Natural killer cell (primary cell): ENCODE results near the gene HELZ. TPM values are rescaled to one million over a fixed set of nuclear protein-coding genes. Genes with fewer than 3 reads are reported as not detected.

Experiments
- ATAC-seq, 3 donors: fragments of 150-1000 bp in 2 of 3; fragments of 200-7000 bp in 1 of 3; cut with Tn5 transposase; 1 replicate in 1 of 3; 2 replicates in 2 of 3; pipeline ENCODE4 v1.10.0; 2021; ENCODE audit warnings: mild to moderate bottlenecking in 2 of 3, moderate library complexity in 2 of 3
- DNase-seq, 2 donors: peaks; one replicate each; pipeline versions ENCODE4 v3.0.0 to v3.0.0-alpha.2; 2013 to 2021; ENCODE audit warnings: mixed read lengths in 1 of 2
- H3K27ac ChIP-seq: one replicate; pipeline ENCODE4 v1.5.1; 2013; ENCODE audit warnings: mild to moderate bottlenecking, low read length
- H3K27me3 ChIP-seq: one replicate; pipeline ENCODE4 v1.6.1; 2013; ENCODE audit warnings: low read length; ENCODE audit not compliant: control insufficient read depth, insufficient read depth
- H3K36me3 ChIP-seq: one replicate; pipeline ENCODE4 v1.6.1; 2013; ENCODE audit warnings: low read length; ENCODE audit not compliant: control insufficient read depth, insufficient read depth
- H3K4me1 ChIP-seq: one replicate; pipeline ENCODE4 v1.6.1; 2013; ENCODE audit warnings: low read length; ENCODE audit not compliant: control insufficient read depth, insufficient read depth
- H3K4me3 ChIP-seq: one replicate; pipeline ENCODE4 v1.5.1; 2013; ENCODE audit warnings: low read length
- H3K9me3 ChIP-seq: one replicate; pipeline ENCODE4 v1.6.1; 2013; ENCODE audit warnings: low read length; ENCODE audit not compliant: control insufficient read depth, insufficient read depth
- H3K27ac Mint-ChIP-seq, 2 donors: one replicate each; pipeline ENCODE4 v1.8.0; 2022; ENCODE audit warnings: mild to moderate bottlenecking in 2 of 2, mixed read lengths in 2 of 2, moderate library complexity in 1 of 2
- H3K27me3 Mint-ChIP-seq, 2 donors: one replicate each; pipeline ENCODE4 v1.8.0; 2022; ENCODE audit warnings: low read depth in 2 of 2, mixed read lengths in 2 of 2
- H3K36me3 Mint-ChIP-seq: one replicate; pipeline ENCODE4 v1.8.0; 2022; ENCODE audit warnings: mixed read lengths
- H3K4me1 Mint-ChIP-seq, 2 donors: one replicate each; pipeline ENCODE4 v1.8.0; 2022; ENCODE audit warnings: mixed read lengths in 2 of 2
- H3K4me3 Mint-ChIP-seq: one replicate; pipeline ENCODE4 v1.8.0; 2022; ENCODE audit warnings: mild to moderate bottlenecking, moderate library complexity, mixed read lengths
- H3K9me3 Mint-ChIP-seq, 2 donors: one replicate each; pipeline ENCODE4 v1.8.0; 2022; ENCODE audit warnings: mixed read lengths in 2 of 2
- WGBS: methylation state at CpG from one replicate; pipeline ENCODE4 v1.1.7; 2013; ENCODE audit warnings: missing lambda C conversion rate; ENCODE audit not compliant: insufficient coverage; 5-methylcytosine and 5-hydroxymethylcytosine counted together
- intact Hi-C: fragments of 100-400 bp; cut with micrococcal nuclease; formaldehyde crosslinking; loops from one replicate; pipeline ENCODE4 v1.14.2; 2022
- total RNA-seq, 4 donors: library from RNA; stranded (reverse); fragments of 120-200 nt in 1 of 4; gene quantifications; one replicate each; pipeline versions ENCODE4 v1.2.3 to v1.2.4, GENCODE V29; 2013 to 2022
- TF ChIP-seq, protein P1 (sequence below): fragments of 200-600 bp; IDR thresholded peaks from one replicate; pipeline ENCODE4 v1.8.0; 2022; ENCODE audit warnings: antibody characterized with exemption

Gene HELZ
- total RNA-seq, 3 donors from 2014 or later (not counting 1 experiment from before 2014, with no cell fraction given) = 274 to 355 (median 292) TPM

DNA sequence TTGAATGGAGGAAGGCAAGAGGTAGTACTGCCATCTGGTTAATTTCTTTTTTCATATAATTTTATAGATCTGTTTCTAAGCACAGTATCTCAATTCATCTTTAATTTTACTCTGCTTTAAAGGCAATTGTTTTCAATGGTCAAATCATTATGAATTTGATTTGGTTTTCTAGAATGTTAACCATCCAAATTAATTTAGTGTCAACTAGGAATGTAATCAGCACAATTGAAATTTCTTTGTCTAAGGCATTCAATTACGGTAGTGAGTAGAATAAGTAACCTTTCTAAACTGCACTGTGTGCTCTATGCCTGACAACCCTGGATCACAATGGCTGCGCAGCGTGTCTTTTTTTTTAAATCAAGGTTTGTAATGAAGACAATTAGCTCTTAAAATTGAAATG is 156.4 kb downstream of the HELZ start:
- H3K36me3 ChIP-seq = peaks cover 37% of the 10 kb centered on the region
- ATAC-seq (no peak), DNase-seq (no peak)
- H3K27ac Mint-ChIP-seq = peak overlapping the region; percentile 34 to 54
- 100% methylated on average over 3 of the region's 3 CpGs for WGBS
- no peaks in the 10 kb centered on the region for H3K9me3 Mint-ChIP-seq
- TF ChIP-seq, protein P1, sequence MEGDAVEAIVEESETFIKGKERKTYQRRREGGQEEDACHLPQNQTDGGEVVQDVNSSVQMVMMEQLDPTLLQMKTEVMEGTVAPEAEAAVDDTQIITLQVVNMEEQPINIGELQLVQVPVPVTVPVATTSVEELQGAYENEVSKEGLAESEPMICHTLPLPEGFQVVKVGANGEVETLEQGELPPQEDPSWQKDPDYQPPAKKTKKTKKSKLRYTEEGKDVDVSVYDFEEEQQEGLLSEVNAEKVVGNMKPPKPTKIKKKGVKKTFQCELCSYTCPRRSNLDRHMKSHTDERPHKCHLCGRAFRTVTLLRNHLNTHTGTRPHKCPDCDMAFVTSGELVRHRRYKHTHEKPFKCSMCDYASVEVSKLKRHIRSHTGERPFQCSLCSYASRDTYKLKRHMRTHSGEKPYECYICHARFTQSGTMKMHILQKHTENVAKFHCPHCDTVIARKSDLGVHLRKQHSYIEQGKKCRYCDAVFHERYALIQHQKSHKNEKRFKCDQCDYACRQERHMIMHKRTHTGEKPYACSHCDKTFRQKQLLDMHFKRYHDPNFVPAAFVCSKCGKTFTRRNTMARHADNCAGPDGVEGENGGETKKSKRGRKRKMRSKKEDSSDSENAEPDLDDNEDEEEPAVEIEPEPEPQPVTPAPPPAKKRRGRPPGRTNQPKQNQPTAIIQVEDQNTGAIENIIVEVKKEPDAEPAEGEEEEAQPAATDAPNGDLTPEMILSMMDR = no peak
- H3K4me1 ChIP-seq = no peaks in the 10 kb centered on the region
- intact Hi-C loops = no loop called here
- no peak overlapping the region for H3K27ac ChIP-seq
- H3K27me3 Mint-ChIP-seq = no peaks in the 10 kb centered on the region
- no peaks in the 10 kb centered on the region for H3K27me3 ChIP-seq
- no peaks in the 10 kb centered on the region for H3K9me3 ChIP-seq
- peaks cover 47% of the 10 kb centered on the region in 2 donors for H3K4me1 Mint-ChIP-seq
- no peaks in the 10 kb centered on the region for H3K36me3 Mint-ChIP-seq
- H3K4me3 ChIP-seq = no peak overlapping the region
- H3K4me3 Mint-ChIP-seq = no peak overlapping the region

DNA sequence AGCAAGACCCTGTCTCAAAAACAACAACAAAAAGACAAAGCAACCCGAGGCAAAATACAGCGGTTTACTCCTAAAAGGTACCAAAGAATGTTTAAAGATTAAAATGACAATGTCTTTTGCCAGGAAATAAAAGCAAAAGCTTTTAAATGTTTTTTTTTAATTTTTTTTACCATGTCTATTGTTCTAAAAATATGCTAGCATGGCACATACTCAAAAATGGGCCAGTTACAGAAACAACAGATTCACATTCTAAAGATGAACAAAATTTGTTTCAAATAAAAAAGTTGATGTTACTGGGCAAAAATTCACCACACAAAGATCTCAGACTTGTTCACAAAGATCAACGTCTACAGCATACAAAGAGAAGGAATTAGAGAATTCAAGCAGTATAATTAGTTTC is 159.6 kb downstream of the HELZ start:
- Mint-ChIP-seq H3K27ac (peak overlapping the region in 1 of 2 donors; percentile 69), H3K4me3 (no peak overlapping the region), H3K9me3 (no peaks in the 10 kb centered on the region), H3K27me3 (no peaks in the 10 kb centered on the region), H3K4me1 (peaks cover 43% of the 10 kb centered on the region in 2 donors), H3K36me3 (no peaks in the 10 kb centered on the region)
- DNase-seq = no peak
- intact Hi-C loops = no loop called here
- H3K4me3 ChIP-seq = no peak overlapping the region
- WGBS = 80% methylated on average over 1 of the region's 3 CpGs
- no peak overlapping the region for H3K27ac ChIP-seq
- no peaks in the 10 kb centered on the region for H3K9me3 ChIP-seq
- H3K36me3 ChIP-seq = peaks cover 36% of the 10 kb centered on the region
- TF ChIP-seq, protein P1 = no peak
- H3K27me3 ChIP-seq = no peaks in the 10 kb centered on the region
- peaks cover 15% of the 10 kb centered on the region for H3K4me1 ChIP-seq
- ATAC-seq = no peak

DNA sequence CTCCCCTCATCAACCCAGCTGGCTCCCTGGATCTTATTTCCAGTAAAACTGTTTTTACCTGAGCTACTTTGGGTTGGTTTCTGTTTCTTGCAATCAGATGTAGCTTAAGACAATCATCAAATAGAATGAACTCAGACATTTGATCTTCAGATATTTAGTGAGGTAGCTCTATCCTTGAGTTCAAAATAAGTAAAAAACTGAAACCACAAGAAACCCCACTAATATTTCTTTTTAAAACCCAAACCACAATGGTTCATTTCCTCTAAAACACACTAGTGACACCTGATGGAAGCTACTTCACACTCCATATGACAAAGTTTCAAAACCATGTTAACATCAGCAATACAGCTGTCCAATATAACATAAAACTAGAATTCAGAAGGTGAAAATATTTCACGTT is 162.9 kb downstream of the HELZ start:
- no CpG with 5 or more reads among the region's 1 CpG for WGBS
- H3K4me1 Mint-ChIP-seq = peaks cover 29 to 47% of the 10 kb centered on the region in 2 donors

More for the DNA sequence above, 162.9 kb downstream of the HELZ start:
- TF ChIP-seq, protein P1 = no peak
- H3K9me3 ChIP-seq = no peaks in the 10 kb centered on the region
- Mint-ChIP-seq H3K27me3 (no peaks in the 10 kb centered on the region), H3K9me3 (no peaks in the 10 kb centered on the region), H3K4me3 (peak overlapping the region; percentile 42), H3K36me3 (no peaks in the 10 kb centered on the region), H3K27ac (peak overlapping the region; percentile 65)
- ATAC-seq (peak; percentile 48 to 70 (median 53)), DNase-seq (peak in 1 of 2 donors; percentile 58)
- H3K4me3 ChIP-seq = no peak overlapping the region
- H3K27me3 ChIP-seq = no peaks in the 10 kb centered on the region
- peaks cover 32% of the 10 kb centered on the region for H3K36me3 ChIP-seq
- intact Hi-C loops = no loop called here
- H3K27ac ChIP-seq = no peak overlapping the region
- peaks cover 15% of the 10 kb centered on the region for H3K4me1 ChIP-seq
